Gastrocnemius medialis (tissue), 4 donors: ENCODE measurements around the gene CORIN.

Source experiments
- POLR2A ChIP-seq, 2 donors: fragments of 450-650 bp; IDR thresholded peaks; one replicate each; pipeline ENCODE4 v1.6.1; 2017; ENCODE audit warnings: antibody characterized with exemption in 2 of 2, mild to moderate bottlenecking in 2 of 2, moderate library complexity in 2 of 2
- TF ChIP-seq, protein P1 (sequence below), 5 experiments: fragments of 450-650 bp in 3 of 5; fragments of 200-600 bp in 2 of 5; sonication (generic) in 2 of 5; IDR thresholded peaks in 4 of 5; conservative IDR thresholded peaks in 1 of 5; 1 replicate in 4 of 5; 2 replicates in 1 of 5; pipeline ENCODE4 v1.5.1; 2016 to 2019; ENCODE audit warnings: antibody characterized with exemption in 5 of 5, mild to moderate bottlenecking in 3 of 5, moderate library complexity in 3 of 5

DNA sequence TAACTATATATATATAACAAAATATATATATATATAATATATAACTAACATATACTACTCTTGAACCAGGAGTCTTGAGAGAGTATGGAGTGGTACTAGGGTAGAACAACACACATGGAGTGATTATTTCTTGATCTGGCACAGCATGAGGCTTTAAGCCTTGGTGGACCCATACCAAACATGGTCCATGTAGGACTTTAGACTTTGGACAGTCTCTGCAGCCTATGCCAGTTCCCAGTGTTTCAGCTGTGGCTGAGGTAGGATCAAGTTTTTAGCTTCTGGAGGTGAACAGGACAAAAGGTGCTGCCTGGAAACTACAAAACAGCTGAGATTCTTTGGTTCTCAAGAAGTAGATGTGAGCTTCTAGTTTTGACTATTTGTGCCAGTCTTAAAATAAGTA is 20.6 kb downstream of the CORIN start:
- TF ChIP-seq, protein P1, sequence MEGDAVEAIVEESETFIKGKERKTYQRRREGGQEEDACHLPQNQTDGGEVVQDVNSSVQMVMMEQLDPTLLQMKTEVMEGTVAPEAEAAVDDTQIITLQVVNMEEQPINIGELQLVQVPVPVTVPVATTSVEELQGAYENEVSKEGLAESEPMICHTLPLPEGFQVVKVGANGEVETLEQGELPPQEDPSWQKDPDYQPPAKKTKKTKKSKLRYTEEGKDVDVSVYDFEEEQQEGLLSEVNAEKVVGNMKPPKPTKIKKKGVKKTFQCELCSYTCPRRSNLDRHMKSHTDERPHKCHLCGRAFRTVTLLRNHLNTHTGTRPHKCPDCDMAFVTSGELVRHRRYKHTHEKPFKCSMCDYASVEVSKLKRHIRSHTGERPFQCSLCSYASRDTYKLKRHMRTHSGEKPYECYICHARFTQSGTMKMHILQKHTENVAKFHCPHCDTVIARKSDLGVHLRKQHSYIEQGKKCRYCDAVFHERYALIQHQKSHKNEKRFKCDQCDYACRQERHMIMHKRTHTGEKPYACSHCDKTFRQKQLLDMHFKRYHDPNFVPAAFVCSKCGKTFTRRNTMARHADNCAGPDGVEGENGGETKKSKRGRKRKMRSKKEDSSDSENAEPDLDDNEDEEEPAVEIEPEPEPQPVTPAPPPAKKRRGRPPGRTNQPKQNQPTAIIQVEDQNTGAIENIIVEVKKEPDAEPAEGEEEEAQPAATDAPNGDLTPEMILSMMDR (IDR thresholded peaks at IDR 0.05 in 4 of 5, conservative IDR thresholded peaks at IDR 0.05 in 1 of 5), result no peak
- TF ChIP-seq POLR2A (IDR thresholded peaks at IDR 0.05), result no peak
